NT2/D1 (cell line): ENCODE results near the gene NTPCR.

ENCODE experiments used
- DNase-seq: peaks from one replicate; pipeline ENCODE4 v3.0.0-alpha.2; 2011; ENCODE audit warnings: low read depth, low spot score
- H3K27me3 ChIP-seq: 2 replicates; pipeline ENCODE4 v1.6.0; 2011; ENCODE audit warnings: mild to moderate bottlenecking; ENCODE audit not compliant: insufficient read length, insufficient read depth
- H3K36me3 ChIP-seq: 2 replicates; pipeline ENCODE4 v1.6.1; 2011; ENCODE audit warnings: mild to moderate bottlenecking, low read length, mixed read lengths; ENCODE audit not compliant: insufficient read depth, insufficient read length
- H3K4me1 ChIP-seq: 2 replicates; pipeline ENCODE4 v1.5.1; 2011; ENCODE audit not compliant: insufficient read depth, insufficient read length
- H3K4me3 ChIP-seq: 2 replicates; pipeline ENCODE4 v1.5.1; 2011; ENCODE audit warnings: low read depth; ENCODE audit not compliant: insufficient read length
- H3K9ac ChIP-seq: 2 replicates; pipeline ENCODE4 v1.6.0; 2011; ENCODE audit warnings: low read depth; ENCODE audit not compliant: insufficient read length
- H3K9me3 ChIP-seq: 2 replicates; pipeline ENCODE4 v1.5.1; 2011; ENCODE audit warnings: mild to moderate bottlenecking, low read length; ENCODE audit not compliant: insufficient read depth
- SUZ12 ChIP-seq: IDR thresholded peaks from 2 replicates; pipeline ENCODE4 v1.6.1; 2011; ENCODE audit not compliant: insufficient read length, insufficient read depth; ENCODE audit errors: extremely low read depth
- YY1 ChIP-seq: IDR thresholded peaks from 2 replicates; pipeline ENCODE4 v1.6.1; 2011; ENCODE audit not compliant: insufficient read length, insufficient read depth
- ZNF274 ChIP-seq: IDR thresholded peaks from 2 replicates; pipeline ENCODE4 v1.6.1; 2011; ENCODE audit warnings: mild to moderate bottlenecking, low read depth, low read length

NTPCR gene

GRCh38 chr1:232978091-232978634, 27.8 kb downstream of the NTPCR start:
- no peak overlapping the region for H3K9ac ChIP-seq
- TF ChIP-seq YY1 (no peak), ZNF274 (no peak)
- H3K36me3 ChIP-seq: peaks cover 52% of the 10 kb centered on the region

GRCh38 chr1:232978815-232979214, 28.4 kb downstream of the NTPCR start:
- Histone ChIP-seq H3K27me3 (no peaks in the 10 kb centered on the region), H3K9me3 (peaks cover 5% of the 10 kb centered on the region), H3K9ac (no peak overlapping the region), H3K4me3 (no peak overlapping the region), H3K36me3 (peaks cover 54% of the 10 kb centered on the region), H3K4me1 (peaks cover 3% of the 10 kb centered on the region)
- no peak for DNase-seq
- TF ChIP-seq SUZ12: no peak

More at GRCh38 chr1:232978091-232978634, 27.8 kb downstream of the NTPCR start:
- DNase-seq: no peak
- Histone ChIP-seq H3K4me3 (no peak overlapping the region), H3K27me3 (no peaks in the 10 kb centered on the region), H3K9me3 (peaks cover 12% of the 10 kb centered on the region), H3K4me1 (peaks cover 3% of the 10 kb centered on the region)

DNA sequence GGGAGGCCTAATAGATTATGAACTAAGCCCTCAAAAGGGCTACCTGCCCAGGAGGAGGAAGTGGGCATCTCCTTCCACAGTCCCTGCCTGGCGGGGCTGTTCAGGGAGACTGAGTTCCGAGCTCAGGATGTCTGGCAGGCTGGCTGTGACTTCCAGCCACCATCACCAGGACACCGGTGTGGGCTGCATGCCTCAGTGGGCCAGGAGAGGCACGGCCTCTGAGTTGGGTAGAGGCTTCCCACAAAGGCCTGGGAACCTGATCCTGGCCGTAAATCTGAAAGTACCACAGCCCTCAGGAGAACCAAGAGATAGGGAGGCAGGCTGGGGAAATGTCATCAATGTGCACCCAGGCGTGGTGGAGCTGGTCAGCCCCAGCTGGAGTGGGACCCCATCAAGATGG, 29.1 kb downstream of the NTPCR start:
- H3K9ac ChIP-seq: no peak overlapping the region
- H3K4me1 ChIP-seq: peaks cover 3% of the 10 kb centered on the region
- no peaks in the 10 kb centered on the region for H3K9me3 ChIP-seq
- H3K27me3 ChIP-seq: no peaks in the 10 kb centered on the region
- TF ChIP-seq SUZ12: no peak
- TF ChIP-seq YY1: no peak
- TF ChIP-seq ZNF274: no peak
- H3K4me3 ChIP-seq: no peak overlapping the region
- peaks cover 55% of the 10 kb centered on the region for H3K36me3 ChIP-seq
- DNase-seq: no peak

DNA sequence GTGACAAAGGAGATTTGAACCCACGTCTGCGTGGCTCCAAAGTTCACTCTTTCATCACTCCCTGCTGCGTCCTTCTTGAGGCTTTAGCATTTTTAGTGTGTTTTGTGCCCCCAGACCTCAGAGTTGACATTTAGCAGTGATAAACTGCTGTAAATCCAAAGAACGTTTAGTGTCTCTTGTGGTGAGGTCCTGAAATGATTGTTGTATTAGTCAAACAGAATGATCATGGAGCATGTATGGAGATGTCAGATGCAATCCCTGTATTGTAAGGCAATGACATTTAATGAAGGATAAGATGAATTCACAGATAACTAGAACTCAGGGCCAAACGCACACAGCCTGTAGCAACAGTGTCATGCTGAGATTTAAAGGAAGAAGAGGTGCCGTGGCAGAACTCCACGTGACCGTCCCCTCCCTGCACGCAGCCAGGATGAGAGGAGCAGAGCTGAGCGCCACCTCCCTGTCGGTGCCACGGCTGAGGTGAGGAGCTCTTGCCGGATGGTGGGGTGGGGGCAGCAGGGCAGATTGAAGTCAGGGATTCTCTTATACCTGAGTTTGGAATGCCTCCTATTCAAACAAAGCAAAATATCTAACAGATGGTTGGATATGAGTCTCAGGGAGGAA, 30.1 kb downstream of the NTPCR start:
- DNase-seq: no peak
- Histone ChIP-seq H3K9me3 (no peaks in the 10 kb centered on the region), H3K4me1 (peaks cover 3% of the 10 kb centered on the region), H3K9ac (no peak overlapping the region), H3K36me3 (peaks cover 53% of the 10 kb centered on the region), H3K4me3 (no peak overlapping the region), H3K27me3 (no peaks in the 10 kb centered on the region)
- TF ChIP-seq SUZ12 (no peak), ZNF274 (no peak), YY1 (no peak)

- no peak for TF ChIP-seq YY1
- TF ChIP-seq SUZ12: no peak
- TF ChIP-seq ZNF274: no peak
- H3K4me1 ChIP-seq: peaks cover 6% of the 10 kb centered on the region
- no peak overlapping the region for H3K4me3 ChIP-seq
- H3K9ac ChIP-seq: no peak overlapping the region
- DNase-seq: no peak
- peaks cover 57% of the 10 kb centered on the region for H3K36me3 ChIP-seq
- no peaks in the 10 kb centered on the region for H3K27me3 ChIP-seq
- no peaks in the 10 kb centered on the region for H3K9me3 ChIP-seq
Observed at GRCh38 chr1:232980986-232981560, 30.7 kb downstream of the NTPCR start.

DNA sequence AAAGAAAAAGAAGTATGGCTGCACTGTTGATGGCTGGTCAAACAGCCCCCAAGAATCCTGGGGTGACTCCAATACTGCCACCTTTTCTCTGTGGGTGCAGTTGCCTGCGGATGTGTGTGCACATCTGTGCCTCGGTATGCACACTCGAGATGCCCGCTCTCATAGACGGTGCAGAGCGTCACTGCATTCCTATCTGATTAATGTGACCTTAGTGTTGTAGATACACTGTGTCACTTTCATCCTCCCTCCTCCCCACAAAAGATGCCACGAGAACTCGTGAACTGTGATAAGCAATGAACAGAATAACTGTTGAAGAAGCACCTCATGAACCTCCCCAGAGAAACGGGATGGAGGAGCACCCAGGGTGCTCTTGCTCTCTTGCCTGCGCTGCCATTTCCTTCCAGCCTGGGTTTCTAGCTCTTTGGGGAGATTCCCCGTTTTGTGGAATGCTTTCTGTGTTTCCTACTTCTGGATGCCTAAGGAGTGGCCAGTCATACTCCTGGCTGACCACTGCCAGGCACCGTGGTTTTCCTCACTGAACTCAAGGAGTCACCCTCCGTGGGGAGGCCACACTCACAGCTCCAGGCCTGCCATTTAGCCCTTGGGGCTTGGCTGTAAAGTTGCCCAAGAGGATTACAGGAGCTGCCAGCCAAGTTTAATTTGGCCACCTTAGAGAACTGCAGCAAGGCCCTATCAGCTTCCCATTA, 32.0 kb downstream of the NTPCR start:
- H3K9ac ChIP-seq: no peak overlapping the region
- no peak overlapping the region for H3K4me3 ChIP-seq
- H3K4me1 ChIP-seq: peaks cover 6% of the 10 kb centered on the region
- DNase-seq: no peak
- peaks cover 47% of the 10 kb centered on the region for H3K36me3 ChIP-seq
- H3K27me3 ChIP-seq: no peaks in the 10 kb centered on the region
- TF ChIP-seq YY1 (no peak), ZNF274 (no peak), SUZ12 (no peak)
- no peaks in the 10 kb centered on the region for H3K9me3 ChIP-seq

DNA sequence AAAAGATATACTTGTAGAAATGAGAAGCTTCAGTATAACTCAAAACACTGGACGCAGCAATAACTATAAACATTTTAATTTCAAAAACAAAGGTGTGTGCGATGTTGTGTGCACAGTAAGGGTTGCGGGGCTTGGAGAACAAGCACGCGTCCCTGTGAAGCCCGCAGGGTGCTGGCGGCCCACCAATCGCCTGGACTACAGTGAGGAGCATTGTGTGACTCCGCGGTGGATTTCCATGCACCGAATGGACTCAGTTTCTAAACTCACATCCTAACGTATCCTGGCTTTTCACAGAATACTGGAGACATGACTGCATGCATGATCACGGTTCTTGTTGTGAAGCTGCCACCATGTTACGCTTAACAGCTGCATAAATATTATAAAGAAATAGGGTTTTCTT, 33.0 kb downstream of the NTPCR start:
- DNase-seq: no peak
- H3K9ac ChIP-seq: no peak overlapping the region
- H3K9me3 ChIP-seq: no peaks in the 10 kb centered on the region
- H3K36me3 ChIP-seq: peaks cover 39% of the 10 kb centered on the region
- TF ChIP-seq ZNF274: no peak
- no peak for TF ChIP-seq SUZ12
- TF ChIP-seq YY1: no peak
- H3K4me1 ChIP-seq: peaks cover 6% of the 10 kb centered on the region
- no peak overlapping the region for H3K4me3 ChIP-seq
- no peaks in the 10 kb centered on the region for H3K27me3 ChIP-seq
